ENCODE measurements around the gene DDX6.

DDX6 gene

GRCh38 chr11:118818130-118818529 is 27.2 kb upstream of the DDX6 start:
- Histone ChIP-seq H3K27ac (ENCODE audit: low read depth, low read length) (no peak overlapping the region), H3K4me1 (ENCODE audit: control insufficient read depth, insufficient read depth, low read length) (no peaks in the 10 kb centered on the region; the same call in 1 of the 2 replicates), H3K4me3 (ENCODE audit: low read depth, low read length) (no peak overlapping the region), H3K27me3 (ENCODE audit: control insufficient read depth, insufficient read depth, low read length) (no peaks in the 10 kb centered on the region), H3K36me3 (ENCODE audit: control insufficient read depth, insufficient read depth, low read length) (no peaks in the 10 kb centered on the region), H3K9me3 (ENCODE audit: control insufficient read depth, insufficient read depth, low read length) (no peaks in the 10 kb centered on the region), H3K9ac (ENCODE audit: low read depth, low read length) (no peak overlapping the region)

- Histone ChIP-seq H3K4me1 (ENCODE audit: control insufficient read depth, insufficient read depth, low read length) (no peaks in the 10 kb centered on the region), H3K4me3 (ENCODE audit: low read depth, low read length) (no peak overlapping the region), H3K36me3 (ENCODE audit: control insufficient read depth, insufficient read depth, low read length) (no peaks in the 10 kb centered on the region), H3K9ac (ENCODE audit: low read depth, low read length) (no peak overlapping the region), H3K9me3 (ENCODE audit: control insufficient read depth, insufficient read depth, low read length) (no peaks in the 10 kb centered on the region), H3K27ac (ENCODE audit: low read depth, low read length) (no peak overlapping the region), H3K27me3 (ENCODE audit: control insufficient read depth, insufficient read depth, low read length) (no peaks in the 10 kb centered on the region)
Observed at GRCh38 chr11:118813551-118813950, 22.6 kb upstream of the DDX6 start.

- Histone ChIP-seq H3K27ac (ENCODE audit: low read depth, low read length) (no peak overlapping the region), H3K4me3 (ENCODE audit: low read depth, low read length) (no peak overlapping the region), H3K9ac (ENCODE audit: low read depth, low read length) (no peak overlapping the region), H3K4me1 (ENCODE audit: control insufficient read depth, insufficient read depth, low read length) (no peaks in the 10 kb centered on the region), H3K27me3 (ENCODE audit: control insufficient read depth, insufficient read depth, low read length) (no peaks in the 10 kb centered on the region), H3K9me3 (ENCODE audit: control insufficient read depth, insufficient read depth, low read length) (no peaks in the 10 kb centered on the region), H3K36me3 (ENCODE audit: control insufficient read depth, insufficient read depth, low read length) (no peaks in the 10 kb centered on the region)
Observed at GRCh38 chr11:118812485-118812884, 21.5 kb upstream of the DDX6 start.

- Histone ChIP-seq H3K36me3 (ENCODE audit: control insufficient read depth, insufficient read depth, low read length) (no peaks in the 10 kb centered on the region), H3K27ac (ENCODE audit: low read depth, low read length) (no peak overlapping the region), H3K4me1 (ENCODE audit: control insufficient read depth, insufficient read depth, low read length) (no peaks in the 10 kb centered on the region), H3K4me3 (ENCODE audit: low read depth, low read length) (no peak overlapping the region), H3K9me3 (ENCODE audit: control insufficient read depth, insufficient read depth, low read length) (no peaks in the 10 kb centered on the region), H3K27me3 (ENCODE audit: control insufficient read depth, insufficient read depth, low read length) (no peaks in the 10 kb centered on the region), H3K9ac (ENCODE audit: low read depth, low read length) (no peak overlapping the region)
Observed at GRCh38 chr11:118807800-118808778, 17.1 kb upstream of the DDX6 start.

- Histone ChIP-seq H3K9ac (ENCODE audit: low read depth, low read length) (no peak overlapping the region), H3K27ac (ENCODE audit: low read depth, low read length) (no peak overlapping the region), H3K27me3 (ENCODE audit: control insufficient read depth, insufficient read depth, low read length) (no peaks in the 10 kb centered on the region), H3K36me3 (ENCODE audit: control insufficient read depth, insufficient read depth, low read length) (no peaks in the 10 kb centered on the region), H3K4me3 (ENCODE audit: low read depth, low read length) (no peak overlapping the region), H3K4me1 (ENCODE audit: control insufficient read depth, insufficient read depth, low read length) (no peaks in the 10 kb centered on the region), H3K9me3 (ENCODE audit: control insufficient read depth, insufficient read depth, low read length) (no peaks in the 10 kb centered on the region)
Observed at GRCh38 chr11:118806400-118806799, 15.4 kb upstream of the DDX6 start.

GRCh38 chr11:118804094-118804493 is 13.1 kb upstream of the DDX6 start:
- no peaks in the 10 kb centered on the region for H3K27me3 ChIP-seq (ENCODE audit: control insufficient read depth, insufficient read depth, low read length)
- H3K27ac ChIP-seq (ENCODE audit: low read depth, low read length): no peak overlapping the region
- H3K9ac ChIP-seq (ENCODE audit: low read depth, low read length): no peak overlapping the region
- H3K36me3 ChIP-seq (ENCODE audit: control insufficient read depth, insufficient read depth, low read length): no peaks in the 10 kb centered on the region
- H3K4me3 ChIP-seq (ENCODE audit: low read depth, low read length): no peak overlapping the region
- no peaks in the 10 kb centered on the region for H3K9me3 ChIP-seq (ENCODE audit: control insufficient read depth, insufficient read depth, low read length)
- no peaks in the 10 kb centered on the region for H3K4me1 ChIP-seq (ENCODE audit: control insufficient read depth, insufficient read depth, low read length)

GRCh38 chr11:118799372-118799771 is 8.4 kb upstream of the DDX6 start:
- H3K9me3 ChIP-seq (ENCODE audit: control insufficient read depth, insufficient read depth, low read length): no peaks in the 10 kb centered on the region
- no peak overlapping the region for H3K27ac ChIP-seq (ENCODE audit: low read depth, low read length)
- H3K27me3 ChIP-seq (ENCODE audit: control insufficient read depth, insufficient read depth, low read length): no peaks in the 10 kb centered on the region
- H3K9ac ChIP-seq (ENCODE audit: low read depth, low read length): no peak overlapping the region
- H3K36me3 ChIP-seq (ENCODE audit: control insufficient read depth, insufficient read depth, low read length): no peaks in the 10 kb centered on the region
- no peaks in the 10 kb centered on the region for H3K4me1 ChIP-seq (ENCODE audit: control insufficient read depth, insufficient read depth, low read length)
- H3K4me3 ChIP-seq (ENCODE audit: low read depth, low read length): no peak overlapping the region

GRCh38 chr11:118797510-118797909 is 6.5 kb upstream of the DDX6 start:
- H3K36me3 ChIP-seq (ENCODE audit: control insufficient read depth, insufficient read depth, low read length): no peaks in the 10 kb centered on the region
- H3K27ac ChIP-seq (ENCODE audit: low read depth, low read length): no peak overlapping the region
- no peak overlapping the region for H3K4me3 ChIP-seq (ENCODE audit: low read depth, low read length)
- no peaks in the 10 kb centered on the region for H3K9me3 ChIP-seq (ENCODE audit: control insufficient read depth, insufficient read depth, low read length)
- no peaks in the 10 kb centered on the region for H3K27me3 ChIP-seq (ENCODE audit: control insufficient read depth, insufficient read depth, low read length)
- no peak overlapping the region for H3K9ac ChIP-seq (ENCODE audit: low read depth, low read length)
- H3K4me1 ChIP-seq (ENCODE audit: control insufficient read depth, insufficient read depth, low read length): peaks cover 9% of the 10 kb centered on the region

GRCh38 chr11:118792570-118793124 is 1.7 kb upstream of the DDX6 start:
- H3K9ac ChIP-seq (ENCODE audit: low read depth, low read length): peak overlapping the region; percentile 93
- no peaks in the 10 kb centered on the region for H3K36me3 ChIP-seq (ENCODE audit: control insufficient read depth, insufficient read depth, low read length)
- peak overlapping the region; percentile 95 for H3K27ac ChIP-seq (ENCODE audit: low read depth, low read length)

GRCh38 chr11:118791961-118792569 is 1.1 kb upstream of the DDX6 start:
- H3K9ac ChIP-seq (ENCODE audit: low read depth, low read length): peak overlapping the region; percentile 93
- H3K9me3 ChIP-seq (ENCODE audit: control insufficient read depth, insufficient read depth, low read length): no peaks in the 10 kb centered on the region
- peak overlapping the region; percentile 89 for H3K4me3 ChIP-seq (ENCODE audit: low read depth, low read length)
- H3K27ac ChIP-seq (ENCODE audit: low read depth, low read length): peak overlapping the region; percentile 95
- peaks cover 9% of the 10 kb centered on the region for H3K4me1 ChIP-seq (ENCODE audit: control insufficient read depth, insufficient read depth, low read length)
- H3K27me3 ChIP-seq (ENCODE audit: control insufficient read depth, insufficient read depth, low read length): no peaks in the 10 kb centered on the region
- no peaks in the 10 kb centered on the region for H3K36me3 ChIP-seq (ENCODE audit: control insufficient read depth, insufficient read depth, low read length)

More at GRCh38 chr11:118792570-118793124, 1.7 kb upstream of the DDX6 start:
- H3K4me3 ChIP-seq (ENCODE audit: low read depth, low read length): peak overlapping the region; percentile 89
- H3K27me3 ChIP-seq (ENCODE audit: control insufficient read depth, insufficient read depth, low read length): no peaks in the 10 kb centered on the region
- H3K9me3 ChIP-seq (ENCODE audit: control insufficient read depth, insufficient read depth, low read length): no peaks in the 10 kb centered on the region
- H3K4me1 ChIP-seq (ENCODE audit: control insufficient read depth, insufficient read depth, low read length): peaks cover 9% of the 10 kb centered on the region
